SU-DHL-6 (cell line): Measurements from ENCODE around the gene HSP90AB1.

Experiments
- H2AFZ ChIP-seq: fragments of 200-600 bp; sonication (generic); 2 replicates; pipeline ENCODE4 v1.6.1; 2014; ENCODE audit warnings: low read depth, mild to moderate bottlenecking, moderate library complexity, mixed read lengths, antibody characterized with exemption, low read length; ENCODE audit not compliant: severe bottlenecking
- H3F3A ChIP-seq: fragments of 200-600 bp; shearing (Covaris generic); 2 replicates; pipeline ENCODE4 v1.6.0; 2016; ENCODE audit warnings: antibody characterized with exemption, mild to moderate bottlenecking; ENCODE audit not compliant: insufficient read depth
- H3K27ac ChIP-seq: fragments of 200-600 bp; sonication (generic); 2 replicates; pipeline ENCODE4 v1.5.1; 2016; ENCODE audit warnings: low read depth, mild to moderate bottlenecking, low read length, moderate library complexity, mixed read lengths
- H3K27me3 ChIP-seq: fragments of 200-600 bp; sonication (generic), shearing (Covaris generic); 2 replicates; pipeline ENCODE4 v1.6.0; 2014; ENCODE audit warnings: mild to moderate bottlenecking, low read length
- H3K36me3 ChIP-seq: fragments of 200-600 bp; sonication (generic); 2 replicates; pipeline ENCODE4 v1.6.1; 2014; ENCODE audit warnings: mild to moderate bottlenecking, low read length, mixed read lengths
- H3K4me2 ChIP-seq: fragments of 300-600, 200-600 bp; shearing (Covaris generic), sonication (generic); 2 replicates; pipeline ENCODE4 v1.6.0; 2014; ENCODE audit warnings: low read length, low read depth, mild to moderate bottlenecking; ENCODE audit not compliant: poor library complexity, severe bottlenecking
- H3K4me3 ChIP-seq: fragments of 200-600 bp; sonication (generic); 2 replicates; pipeline ENCODE4 v1.5.1; 2014; ENCODE audit warnings: antibody characterized with exemption, low read length, mild to moderate bottlenecking, mixed read lengths; ENCODE audit not compliant: insufficient read depth, poor library complexity, severe bottlenecking
- H3K79me2 ChIP-seq: fragments of 200-600 bp; sonication (generic); 2 replicates; pipeline ENCODE4 v1.6.1; 2014; ENCODE audit warnings: mild to moderate bottlenecking, low read length, moderate library complexity; ENCODE audit not compliant: insufficient read depth
- H3K9ac ChIP-seq: fragments of 200-600 bp; sonication (generic); 2 replicates; pipeline ENCODE4 v1.7.0; 2014; ENCODE audit warnings: mild to moderate bottlenecking, low read length
- H3K9me2 ChIP-seq: fragments of 200-600 bp; sonication (generic); replicated peaks from 2 replicates; pipeline ENCODE4 v1.6.1; 2014; ENCODE audit warnings: low read length; ENCODE audit not compliant: insufficient read depth
- H3K9me3 ChIP-seq: fragments of 200-600 bp; sonication (generic); 2 replicates; pipeline ENCODE4 v1.6.1; 2014; ENCODE audit warnings: low read length, mixed read lengths; ENCODE audit not compliant: insufficient read depth
- H4K20me1 ChIP-seq: fragments of 200-600 bp; sonication (generic); 2 replicates; pipeline ENCODE4 v1.6.1; 2014; ENCODE audit warnings: low read depth, mild to moderate bottlenecking, antibody characterized with exemption, low read length, moderate library complexity, mixed read lengths
- EZH2phosphoT487 ChIP-seq: fragments of 200-600 bp; sonication (generic), shearing (Covaris generic); conservative IDR thresholded peaks from 2 replicates; pipeline ENCODE4 v1.6.1; 2018; ENCODE audit warnings: mild to moderate bottlenecking, antibody characterized with exemption, low read length, moderate library complexity, mixed read lengths
- TF ChIP-seq, protein P1 (sequence below): fragments of 200-600 bp; sonication (generic); IDR thresholded peaks from one replicate; pipeline ENCODE4 v1.5.1; 2017; ENCODE audit warnings: antibody characterized with exemption, mild to moderate bottlenecking, low read length, moderate library complexity; ENCODE audit not compliant: insufficient read depth, poor library complexity, severe bottlenecking

HSP90AB1 gene

DNA sequence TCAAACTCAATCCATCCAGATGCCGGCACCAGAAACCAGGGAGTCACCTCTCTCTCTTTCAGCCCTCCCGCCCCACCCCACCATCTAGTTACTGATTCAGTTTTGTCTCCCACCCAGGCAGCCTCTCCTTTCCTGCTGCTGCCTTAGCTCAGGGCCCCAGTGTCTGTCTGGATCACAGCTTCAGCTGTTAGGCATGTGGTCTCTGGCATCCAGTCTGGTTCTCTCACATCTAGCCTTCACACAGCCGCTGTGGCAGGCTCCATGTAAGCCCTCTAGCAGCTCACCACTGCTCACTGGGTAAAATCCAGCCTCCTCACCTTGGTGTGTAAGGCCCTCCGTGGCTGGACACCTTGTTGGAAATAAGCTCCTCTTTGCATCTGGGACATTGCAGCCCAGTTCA is 44.9 kb downstream of the HSP90AB1 start:
- Histone ChIP-seq H3F3A (no peaks in the 10 kb centered on the region), H3K4me3 (no peak overlapping the region), H3K27me3 (no peaks in the 10 kb centered on the region), H3K79me2 (no peaks in the 10 kb centered on the region), H2AFZ (no peak overlapping the region), H4K20me1 (no peaks in the 10 kb centered on the region), H3K27ac (no peak overlapping the region), H3K4me2 (no peak overlapping the region), H3K36me3 (no peaks in the 10 kb centered on the region), H3K9me3 (no peaks in the 10 kb centered on the region), H3K9ac (no peak overlapping the region), H3K9me2 (no peaks in the 10 kb centered on the region)
- TF ChIP-seq, protein P1, sequence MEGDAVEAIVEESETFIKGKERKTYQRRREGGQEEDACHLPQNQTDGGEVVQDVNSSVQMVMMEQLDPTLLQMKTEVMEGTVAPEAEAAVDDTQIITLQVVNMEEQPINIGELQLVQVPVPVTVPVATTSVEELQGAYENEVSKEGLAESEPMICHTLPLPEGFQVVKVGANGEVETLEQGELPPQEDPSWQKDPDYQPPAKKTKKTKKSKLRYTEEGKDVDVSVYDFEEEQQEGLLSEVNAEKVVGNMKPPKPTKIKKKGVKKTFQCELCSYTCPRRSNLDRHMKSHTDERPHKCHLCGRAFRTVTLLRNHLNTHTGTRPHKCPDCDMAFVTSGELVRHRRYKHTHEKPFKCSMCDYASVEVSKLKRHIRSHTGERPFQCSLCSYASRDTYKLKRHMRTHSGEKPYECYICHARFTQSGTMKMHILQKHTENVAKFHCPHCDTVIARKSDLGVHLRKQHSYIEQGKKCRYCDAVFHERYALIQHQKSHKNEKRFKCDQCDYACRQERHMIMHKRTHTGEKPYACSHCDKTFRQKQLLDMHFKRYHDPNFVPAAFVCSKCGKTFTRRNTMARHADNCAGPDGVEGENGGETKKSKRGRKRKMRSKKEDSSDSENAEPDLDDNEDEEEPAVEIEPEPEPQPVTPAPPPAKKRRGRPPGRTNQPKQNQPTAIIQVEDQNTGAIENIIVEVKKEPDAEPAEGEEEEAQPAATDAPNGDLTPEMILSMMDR: no peak
- TF ChIP-seq EZH2phosphoT487: no peak

DNA sequence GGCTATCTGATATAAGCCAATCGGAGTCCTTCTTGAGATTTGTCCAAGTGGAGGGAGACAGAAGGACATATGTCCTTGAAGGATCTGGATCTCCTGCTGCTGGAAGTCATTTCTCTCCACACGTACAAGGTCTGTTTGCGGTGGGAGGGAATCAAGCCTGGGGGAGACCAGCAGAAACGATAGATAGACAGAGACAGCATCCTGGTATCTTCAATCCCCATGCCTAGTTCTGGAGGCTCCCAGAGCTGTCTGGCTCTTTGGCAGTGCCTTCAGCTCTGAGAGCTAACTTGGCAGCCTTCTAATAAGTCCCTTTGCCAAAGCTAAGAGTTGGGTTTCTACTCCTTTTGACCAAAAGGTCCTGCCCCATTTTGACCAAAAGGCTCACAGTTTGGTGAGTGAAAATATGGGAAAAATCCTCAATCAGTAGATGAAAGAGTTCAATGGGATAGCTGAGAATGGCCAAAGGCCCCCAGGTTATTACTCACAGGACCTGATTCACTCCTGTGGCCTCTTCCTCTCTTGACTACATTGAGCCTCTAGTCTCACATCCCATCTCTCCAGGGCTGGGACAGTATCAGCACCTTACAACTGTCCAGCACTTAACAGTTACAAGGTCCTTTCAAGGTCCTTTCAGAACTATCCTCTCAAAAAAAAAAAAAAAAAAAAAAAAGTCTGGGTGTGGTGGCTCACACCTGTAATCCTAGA is 45.9 kb downstream of the HSP90AB1 start:
- H3K9me2 ChIP-seq: no peaks in the 10 kb centered on the region
- H3F3A ChIP-seq: no peaks in the 10 kb centered on the region
- H3K27me3 ChIP-seq: no peaks in the 10 kb centered on the region
- no peak overlapping the region for H3K4me2 ChIP-seq
- no peak overlapping the region for H3K9ac ChIP-seq
- H3K4me3 ChIP-seq: no peak overlapping the region
- no peaks in the 10 kb centered on the region for H3K36me3 ChIP-seq
- TF ChIP-seq, protein P1: no peak
- no peak for TF ChIP-seq EZH2phosphoT487
- no peaks in the 10 kb centered on the region for H3K79me2 ChIP-seq
- H4K20me1 ChIP-seq: no peaks in the 10 kb centered on the region
- H3K27ac ChIP-seq: no peak overlapping the region
- H3K9me3 ChIP-seq: no peaks in the 10 kb centered on the region
- no peak overlapping the region for H2AFZ ChIP-seq

DNA sequence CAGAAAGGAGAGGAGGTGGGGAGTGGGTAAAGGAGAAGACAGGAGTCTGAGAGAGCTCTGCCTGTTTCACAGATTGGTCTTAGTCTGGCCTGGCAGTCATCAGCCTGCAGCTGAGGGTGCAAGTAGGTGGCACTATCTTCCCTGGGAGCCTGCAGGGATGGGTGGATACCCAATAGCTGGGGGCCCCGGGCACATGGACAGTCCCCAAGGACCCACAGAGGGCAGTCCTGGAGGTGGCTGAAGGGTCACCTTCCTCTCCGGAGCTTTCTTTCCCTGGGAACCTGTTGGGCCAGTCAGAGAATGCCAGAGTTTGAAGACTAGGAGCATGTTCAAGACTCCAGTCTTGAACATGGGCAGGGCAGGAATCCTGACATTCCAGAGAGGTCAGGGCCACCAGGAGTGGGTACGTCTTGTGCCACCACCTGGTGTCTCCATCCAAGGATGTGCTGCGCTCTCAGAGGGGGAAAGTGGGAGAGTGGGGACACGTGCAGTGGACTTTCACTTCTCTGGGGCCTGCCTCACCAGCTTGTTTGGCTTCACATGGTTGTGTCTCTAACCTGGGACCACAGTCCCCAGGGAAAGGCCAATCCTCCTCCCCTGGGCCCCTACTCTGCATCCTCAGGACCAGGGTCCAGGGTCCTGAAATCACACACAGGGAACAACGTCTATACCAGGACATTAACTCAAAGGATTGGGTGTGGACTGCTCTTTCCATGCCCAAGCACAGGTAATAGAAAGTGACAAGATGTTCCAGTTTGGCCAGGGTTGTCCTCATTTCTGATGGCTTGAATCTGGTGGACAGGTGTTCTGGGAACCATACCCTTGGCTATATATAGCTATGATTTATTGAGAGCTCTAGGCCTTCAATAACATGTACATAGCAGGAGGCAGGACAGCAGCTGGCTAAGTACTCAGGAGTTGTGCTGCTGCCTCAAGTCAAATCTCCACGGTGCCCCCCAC is 48.2 kb downstream of the HSP90AB1 start:
- H3F3A ChIP-seq: no peaks in the 10 kb centered on the region
- H3K27me3 ChIP-seq: no peaks in the 10 kb centered on the region
- H3K4me3 ChIP-seq: no peak overlapping the region
- no peaks in the 10 kb centered on the region for H3K36me3 ChIP-seq
- H3K79me2 ChIP-seq: no peaks in the 10 kb centered on the region
- no peaks in the 10 kb centered on the region for H3K9me3 ChIP-seq
- H3K27ac ChIP-seq: no peak overlapping the region
- no peaks in the 10 kb centered on the region for H4K20me1 ChIP-seq
- TF ChIP-seq, protein P1: no peak
- TF ChIP-seq EZH2phosphoT487: no peak
- no peak overlapping the region for H2AFZ ChIP-seq
- no peak overlapping the region for H3K9ac ChIP-seq
- no peaks in the 10 kb centered on the region for H3K9me2 ChIP-seq
- no peak overlapping the region for H3K4me2 ChIP-seq
